ENCODE measurements around the gene DVL3.

The DVL3 gene

DNA sequence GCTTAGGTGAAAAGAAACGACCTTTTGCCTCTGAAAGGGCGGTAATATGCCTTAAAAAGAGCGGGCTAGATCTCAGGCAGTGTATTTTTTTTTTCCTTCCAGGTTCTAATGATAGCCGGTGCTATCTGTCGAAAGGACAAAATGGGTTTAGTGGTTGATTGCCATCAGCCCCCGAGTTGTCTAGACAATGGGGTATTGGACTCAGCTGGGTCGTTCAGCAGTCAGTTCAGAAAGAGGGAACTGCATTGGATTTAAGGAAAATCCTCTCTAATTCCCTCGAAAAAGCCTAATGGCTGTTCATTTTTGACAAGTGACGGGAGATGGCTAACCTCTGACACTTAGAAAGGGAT, 19.3 kb upstream of the DVL3 start:
- Histone ChIP-seq H3K27me3 (ENCODE audit: insufficient read depth, low read depth, severe bottlenecking) (no peaks in the 10 kb centered on the region), H3K4me3 (ENCODE audit: low read depth, low read length) (peak overlapping the region; percentile 99), H3K9me3 (ENCODE audit: severe bottlenecking) (no peaks in the 10 kb centered on the region), H3K27ac (peak overlapping the region; percentile 84), H3K36me3 (peaks cover 35% of the 10 kb centered on the region)
- DNase-seq = no peak
- TF ChIP-seq CTCF (IDR thresholded peaks at IDR 0.05; ENCODE audit: low read depth, low read length) = no peak

GRCh38 chr3:184140436-184140835, 14.7 kb upstream of the DVL3 start:
- H3K4me3 ChIP-seq (ENCODE audit: low read depth, low read length) = no peak overlapping the region
- H3K36me3 ChIP-seq = peaks cover 78% of the 10 kb centered on the region
- no peaks in the 10 kb centered on the region for H3K27me3 ChIP-seq (ENCODE audit: insufficient read depth, low read depth, severe bottlenecking)
- no peak for DNase-seq
- TF ChIP-seq CTCF (IDR thresholded peaks at IDR 0.05; ENCODE audit: low read depth, low read length) = no peak
- H3K9me3 ChIP-seq (ENCODE audit: severe bottlenecking) = no peaks in the 10 kb centered on the region
- H3K27ac ChIP-seq = no peak overlapping the region

GRCh38 chr3:184142199-184142598, 13.0 kb upstream of the DVL3 start:
- no peak overlapping the region for H3K4me3 ChIP-seq (ENCODE audit: low read depth, low read length)
- H3K36me3 ChIP-seq = peaks cover 90% of the 10 kb centered on the region

DNA sequence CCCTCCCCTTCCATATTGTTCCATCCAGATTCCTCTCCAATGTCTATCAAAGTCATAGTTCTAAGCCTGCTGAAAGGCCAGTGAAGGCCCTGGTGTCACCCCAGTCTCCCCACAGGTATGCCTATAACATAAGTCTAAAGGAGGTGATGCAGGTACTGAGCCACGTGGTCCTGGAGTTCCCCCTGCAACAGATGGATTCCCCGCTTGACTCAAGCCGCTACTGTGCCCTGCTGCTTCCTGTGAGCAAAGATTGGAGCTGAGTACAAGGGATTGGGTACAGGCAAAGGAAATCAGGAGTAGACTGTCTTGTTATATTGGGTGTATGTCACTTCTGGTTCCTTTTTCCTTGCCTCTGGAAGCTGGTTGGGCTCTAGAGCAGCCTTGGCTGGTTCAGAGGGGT, 11.8 kb upstream of the DVL3 start:
- no peak overlapping the region for H3K27ac ChIP-seq
- no peaks in the 10 kb centered on the region for H3K9me3 ChIP-seq (ENCODE audit: severe bottlenecking)
- DNase-seq = no peak
- no peak for TF ChIP-seq CTCF (IDR thresholded peaks at IDR 0.05; ENCODE audit: low read depth, low read length)
- no peaks in the 10 kb centered on the region for H3K27me3 ChIP-seq (ENCODE audit: insufficient read depth, low read depth, severe bottlenecking)
- no peak overlapping the region for H3K4me3 ChIP-seq (ENCODE audit: low read depth, low read length)
- H3K36me3 ChIP-seq = peaks cover 79% of the 10 kb centered on the region

More at GRCh38 chr3:184142199-184142598, 13.0 kb upstream of the DVL3 start:
- no peak for TF ChIP-seq CTCF (IDR thresholded peaks at IDR 0.05; ENCODE audit: low read depth, low read length)
- DNase-seq = no peak
- no peaks in the 10 kb centered on the region for H3K9me3 ChIP-seq (ENCODE audit: severe bottlenecking)
- H3K27me3 ChIP-seq (ENCODE audit: insufficient read depth, low read depth, severe bottlenecking) = no peaks in the 10 kb centered on the region
- H3K27ac ChIP-seq = no peak overlapping the region

- no peak for DNase-seq
- Histone ChIP-seq H3K36me3 (peaks cover 72% of the 10 kb centered on the region), H3K27me3 (ENCODE audit: insufficient read depth, low read depth, severe bottlenecking) (no peaks in the 10 kb centered on the region), H3K4me3 (ENCODE audit: low read depth, low read length) (no peak overlapping the region), H3K27ac (no peak overlapping the region), H3K9me3 (ENCODE audit: severe bottlenecking) (no peaks in the 10 kb centered on the region)
- no peak for TF ChIP-seq CTCF (IDR thresholded peaks at IDR 0.05; ENCODE audit: low read depth, low read length)
These were observed 10.7 kb upstream of the DVL3 start for GRCh38 chr3:184144505-184144904.

DNA sequence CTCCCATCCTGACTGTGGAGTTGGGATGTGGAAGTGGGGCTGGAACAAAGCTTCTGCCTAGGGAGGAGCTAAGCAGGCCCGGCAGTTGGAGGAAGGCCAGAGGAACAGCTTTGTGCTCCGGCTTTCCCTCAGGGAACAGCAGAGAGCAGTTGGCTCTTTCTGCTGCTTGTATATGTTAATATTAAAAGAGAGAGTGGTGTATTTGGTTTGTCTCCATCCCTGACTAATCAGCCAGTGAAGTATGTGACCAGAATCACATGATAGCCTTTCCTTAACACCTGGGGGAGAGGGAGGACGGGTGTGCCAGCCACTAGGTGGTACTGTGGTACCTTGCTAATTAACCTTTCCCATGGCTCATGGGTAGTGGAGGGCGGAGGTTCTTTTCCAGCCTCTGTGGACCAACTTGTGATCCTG, 10.1 kb upstream of the DVL3 start:
- H3K9me3 ChIP-seq (ENCODE audit: severe bottlenecking) = no peaks in the 10 kb centered on the region
- TF ChIP-seq CTCF (IDR thresholded peaks at IDR 0.05; ENCODE audit: low read depth, low read length) = peak; percentile 73
- no peak overlapping the region for H3K27ac ChIP-seq
- no peaks in the 10 kb centered on the region for H3K27me3 ChIP-seq (ENCODE audit: insufficient read depth, low read depth, severe bottlenecking)
- DNase-seq = peak; percentile 67
- H3K36me3 ChIP-seq = peaks cover 67% of the 10 kb centered on the region
- H3K4me3 ChIP-seq (ENCODE audit: low read depth, low read length) = no peak overlapping the region
